GM19395 (cell line): ENCODE data around the gene DNM2.
A peak's percentile ranks its signal among the peaks of the same experiment; 100 is the strongest.

Source experiments
- ATAC-seq: cut with Tn5 transposase; IDR thresholded peaks from one replicate; pipeline ENCODE4 v1.9.1; 2021; ENCODE audit warnings: mild to moderate bottlenecking, moderate library complexity; ENCODE audit not compliant: unreplicated experiment

DNM2 gene

DNA sequence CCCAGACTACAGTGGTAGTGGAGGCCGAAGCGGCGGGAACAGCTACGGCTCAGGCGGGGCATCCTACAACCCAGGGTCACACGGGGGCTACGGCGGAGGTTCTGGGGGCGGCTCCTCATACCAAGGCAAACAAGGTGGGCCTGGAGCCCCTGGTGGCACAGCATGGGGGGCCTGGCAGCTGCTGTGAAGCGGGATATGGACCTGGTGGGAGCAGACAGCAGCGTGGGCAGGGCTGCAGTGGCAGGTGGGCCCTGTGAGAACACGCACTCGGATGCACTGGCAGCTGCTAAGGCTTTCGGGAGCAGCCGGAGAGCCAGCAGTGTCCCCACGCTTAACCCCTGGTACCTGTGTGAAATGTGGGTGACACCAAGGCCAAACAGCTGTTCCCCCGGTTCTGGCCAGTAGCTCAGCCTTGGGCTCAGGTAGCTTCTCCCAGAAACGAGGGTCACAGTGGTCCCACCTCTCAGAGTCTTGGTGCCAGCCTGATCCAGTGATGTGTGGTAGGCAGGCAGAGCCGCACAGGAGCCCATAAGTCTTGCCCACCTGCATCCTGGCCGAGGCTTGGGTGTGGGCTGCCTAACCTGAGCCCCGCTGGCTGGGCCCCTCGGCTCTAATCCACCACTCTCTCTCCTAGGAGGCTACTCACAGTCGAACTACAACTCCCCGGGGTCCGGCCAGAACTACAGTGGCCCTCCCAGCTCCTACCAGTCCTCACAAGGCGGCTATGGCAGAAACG lies 29.2 kb upstream of the DNM2 start:
- ATAC-seq: no peak

DNA sequence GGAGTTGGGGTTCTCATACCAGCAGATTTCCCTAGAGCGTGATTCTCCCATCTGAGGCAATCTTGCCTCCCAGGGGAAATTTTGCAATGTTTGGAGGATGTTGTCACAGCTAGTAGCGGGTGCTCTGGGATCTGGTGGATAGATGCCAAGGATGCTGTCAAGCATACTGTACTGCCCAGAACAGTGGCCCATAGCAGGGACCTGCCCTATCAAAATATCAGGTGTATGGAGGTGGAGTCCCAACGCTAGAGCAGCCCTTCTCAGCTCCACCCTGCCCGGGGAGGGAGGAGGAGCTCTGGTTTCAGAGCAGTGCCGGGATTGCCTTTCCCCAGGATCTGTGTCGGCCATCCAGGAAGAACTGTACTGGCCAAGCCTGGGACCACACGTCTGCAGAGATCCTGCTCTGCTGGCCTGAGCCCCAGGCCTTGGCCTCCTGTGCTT lies 27.5 kb upstream of the DNM2 start:
- no peak for ATAC-seq

DNA sequence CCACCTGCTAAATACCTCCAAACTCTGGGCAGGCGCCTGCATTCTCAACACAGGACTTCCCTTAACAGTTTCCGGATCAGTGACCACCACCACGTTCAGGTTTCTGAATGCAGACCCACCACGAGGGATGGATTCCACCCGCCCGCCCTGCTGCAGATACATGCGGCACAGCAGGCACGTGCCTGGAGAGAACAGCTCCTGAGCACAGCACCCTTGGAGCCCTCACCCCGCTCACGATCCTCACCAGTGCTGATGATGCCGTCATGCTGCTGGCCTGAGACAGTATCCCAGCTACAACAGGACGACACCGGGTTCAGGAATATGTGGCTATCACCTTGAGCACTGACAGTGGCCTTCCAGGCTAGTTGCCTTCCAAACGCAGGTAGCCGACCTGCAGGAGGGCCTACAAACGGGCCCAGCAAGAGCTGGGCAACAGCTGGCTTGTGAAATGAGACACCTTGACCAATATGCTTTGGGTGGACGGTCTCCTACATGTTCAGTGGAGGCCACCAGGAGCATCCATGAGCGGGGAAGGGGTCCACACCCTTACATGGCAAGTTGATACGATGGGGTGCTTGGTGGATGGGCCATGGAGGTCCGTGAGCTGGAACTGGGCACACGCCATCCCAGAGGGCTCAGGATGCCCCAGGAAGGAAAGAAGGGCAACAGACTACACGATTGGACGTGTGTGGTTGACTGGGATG lies 26.5 kb upstream of the DNM2 start:
- ATAC-seq: no peak

DNA sequence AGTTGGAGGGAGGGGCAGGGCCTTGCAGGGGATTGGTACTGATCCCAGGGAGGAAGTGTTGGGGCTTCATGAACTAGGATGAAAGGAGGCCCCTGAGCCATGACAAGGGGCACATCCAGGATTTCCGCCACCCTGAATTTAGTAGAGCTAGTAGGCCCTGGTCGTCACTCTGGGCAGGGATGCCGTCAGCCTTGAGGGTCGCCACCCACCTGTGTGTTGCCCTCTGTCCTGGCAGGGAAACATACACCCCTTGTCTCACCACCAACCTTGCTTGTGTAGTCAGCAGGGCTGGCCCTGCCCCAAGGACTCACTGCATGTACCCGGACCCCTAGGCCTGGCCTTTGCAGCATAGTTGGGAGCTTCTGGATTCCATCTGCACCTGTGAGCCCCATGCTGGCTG lies 26.0 kb upstream of the DNM2 start:
- ATAC-seq: no peak

DNA sequence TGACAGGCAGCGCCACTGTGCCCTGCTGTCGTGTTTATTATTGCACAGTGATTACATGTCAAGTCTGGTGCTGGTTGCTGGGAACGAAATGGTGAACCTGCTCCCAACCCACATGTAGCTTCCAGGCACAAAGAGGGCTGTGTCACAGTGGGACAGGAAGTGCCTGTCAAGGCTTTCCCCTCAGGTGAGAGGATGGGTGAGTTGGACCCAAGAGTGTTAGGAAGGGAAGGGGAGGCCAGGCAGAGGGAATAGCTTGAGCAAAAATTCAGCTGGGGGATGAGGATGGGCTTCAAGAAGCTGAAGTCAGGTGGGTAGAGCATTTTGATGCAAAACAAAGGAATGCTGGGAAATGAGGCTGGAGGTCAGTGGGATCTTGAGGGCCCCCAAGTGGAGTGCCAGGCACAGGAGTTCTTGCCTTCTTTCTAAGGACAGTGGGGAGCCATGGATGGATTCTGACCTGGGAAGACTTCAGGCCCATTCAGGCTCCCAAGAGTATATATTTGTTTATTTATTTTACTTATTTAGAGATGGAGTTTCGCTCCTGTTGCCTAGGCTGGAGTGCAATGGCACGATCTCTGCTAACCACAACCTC lies 25.1 kb upstream of the DNM2 start:
- ATAC-seq: no peak

DNA sequence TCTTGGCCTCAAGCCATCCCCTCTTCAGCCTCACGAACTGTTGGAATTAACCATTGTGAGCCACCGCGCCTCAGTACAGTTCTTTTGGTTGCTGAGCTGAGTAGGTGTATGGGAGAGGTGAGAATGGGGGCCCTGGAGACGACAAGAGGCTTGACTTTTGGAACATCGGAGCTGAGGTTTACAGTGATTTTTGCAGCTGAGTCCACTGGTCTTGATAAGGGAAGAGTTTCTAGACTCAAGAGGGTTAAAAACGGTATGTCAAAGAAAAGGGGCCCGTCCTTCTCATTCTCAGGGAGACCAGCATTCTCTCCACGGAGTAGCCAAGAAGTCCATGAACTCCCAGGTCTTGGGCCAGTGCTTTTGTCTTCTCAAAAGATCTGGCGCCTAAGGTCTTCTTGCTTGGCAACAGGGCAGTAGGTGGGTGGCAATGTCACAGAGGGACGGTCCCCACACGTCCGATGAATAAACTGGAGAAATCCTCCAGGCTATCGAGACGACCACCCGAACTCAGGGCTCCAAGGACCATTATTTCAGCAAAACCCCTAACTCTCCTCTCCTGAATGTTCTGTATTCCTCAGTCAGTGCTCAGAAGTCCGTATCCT lies 23.1 kb upstream of the DNM2 start:
- ATAC-seq: no peak

DNA sequence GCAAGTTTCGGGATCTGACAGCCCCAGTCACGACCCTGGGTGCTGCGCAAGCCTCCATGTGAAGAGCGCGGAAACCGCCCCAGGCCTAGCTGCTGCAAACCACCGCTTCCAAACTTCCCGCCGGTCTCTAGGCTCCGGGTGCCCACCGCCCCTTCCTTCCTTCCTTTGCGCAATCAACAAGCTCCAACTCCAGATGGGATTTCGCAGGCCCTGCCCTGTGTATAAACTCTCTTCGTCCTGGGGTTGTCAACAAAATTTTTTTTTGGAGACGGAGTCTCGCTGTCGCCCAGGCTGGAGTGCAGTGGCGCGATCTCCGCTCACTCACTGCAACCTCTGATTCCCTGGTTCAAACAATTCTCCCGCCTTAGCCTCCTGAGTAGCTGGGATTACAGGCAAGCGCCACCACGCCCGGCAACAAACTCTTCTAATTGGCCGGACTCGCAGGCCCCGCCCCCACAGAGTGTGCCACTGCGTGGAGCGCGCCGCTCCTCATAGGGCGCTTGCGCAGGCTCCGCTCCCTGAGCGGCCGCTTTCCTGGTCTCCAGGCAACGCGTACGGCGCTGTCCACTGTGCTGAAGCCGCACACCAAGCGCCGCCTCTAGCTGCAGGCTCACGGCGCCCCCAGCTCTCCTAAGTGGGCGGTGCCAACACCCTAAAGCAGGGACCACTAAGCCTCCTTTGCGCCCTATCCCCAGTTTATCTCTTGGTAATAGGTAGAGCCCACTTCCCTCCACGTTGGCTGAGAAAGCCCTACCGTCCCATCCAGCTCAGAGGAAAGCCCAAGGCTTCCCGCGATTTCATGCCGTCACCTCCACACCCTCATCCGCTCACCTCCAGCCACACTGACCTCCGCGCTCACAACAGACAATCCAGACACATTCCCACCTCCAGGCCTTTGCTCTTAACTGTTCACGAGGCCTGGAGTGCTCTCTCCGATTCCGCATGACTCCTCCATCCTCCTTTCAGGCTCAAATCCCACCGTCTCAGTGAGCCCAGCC lies 22.2 kb upstream of the DNM2 start:
- ATAC-seq: no peak

DNA sequence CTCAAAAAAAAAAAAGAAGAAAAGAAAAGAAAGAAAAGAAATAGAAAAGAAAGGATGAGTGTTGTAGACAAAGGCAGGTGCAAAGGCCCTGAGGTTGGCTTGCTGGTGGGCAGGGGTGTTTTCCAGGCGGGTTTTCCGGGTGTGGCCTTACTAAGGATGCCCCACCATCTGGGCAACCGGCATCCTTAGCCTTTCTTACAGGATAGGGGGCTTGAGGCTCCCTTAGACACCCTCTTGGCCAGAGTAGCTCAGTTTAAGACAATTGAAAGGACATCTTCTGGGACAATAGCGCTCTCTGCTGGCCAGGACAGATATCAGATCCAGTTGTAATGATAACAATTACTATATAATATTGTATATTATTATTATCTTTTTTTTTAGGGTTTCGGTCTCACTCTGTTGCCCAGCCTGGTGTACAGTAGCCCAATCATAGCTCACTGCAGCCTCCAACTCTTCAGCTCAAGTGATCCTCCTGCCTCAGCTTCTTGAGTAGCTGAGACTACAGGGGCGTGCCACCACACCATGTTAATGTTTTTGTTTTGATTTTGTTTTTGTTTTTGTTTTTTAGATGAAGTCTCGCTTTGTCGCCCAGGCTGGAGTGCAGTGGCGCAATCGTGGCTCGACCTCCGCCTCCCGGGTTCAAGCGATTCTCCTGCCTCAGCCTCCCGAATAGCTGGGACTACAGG lies 18.1 kb upstream of the DNM2 start:
- ATAC-seq: no peak

DNA sequence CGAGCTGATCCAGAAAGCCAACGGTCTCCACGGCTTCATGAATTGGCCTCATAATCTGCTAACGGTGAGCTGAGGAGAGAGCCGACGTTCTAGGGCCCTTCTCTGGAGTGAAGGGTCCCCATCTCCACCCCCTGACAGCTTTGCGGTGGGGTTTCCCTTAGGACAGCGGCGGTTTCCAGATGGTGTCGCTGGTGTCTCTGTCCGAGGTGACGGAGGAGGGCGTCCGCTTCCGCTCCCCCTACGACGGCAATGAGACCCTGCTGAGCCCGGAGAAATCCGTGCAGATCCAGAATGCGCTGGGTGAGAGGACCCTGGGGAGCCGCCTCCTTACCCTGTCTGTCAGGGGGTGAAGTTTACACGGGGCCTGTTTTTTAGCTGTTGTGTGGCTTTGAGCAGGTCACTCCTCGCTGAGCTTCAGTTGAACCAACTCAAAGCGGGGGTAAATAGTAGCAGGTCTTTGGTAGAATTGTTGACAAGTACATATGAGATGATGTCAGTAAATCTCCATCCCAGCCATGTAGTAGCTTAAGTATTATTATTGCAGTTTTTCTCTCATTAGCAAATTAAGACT lies 15.8 kb upstream of the DNM2 start:
- no peak for ATAC-seq

DNA sequence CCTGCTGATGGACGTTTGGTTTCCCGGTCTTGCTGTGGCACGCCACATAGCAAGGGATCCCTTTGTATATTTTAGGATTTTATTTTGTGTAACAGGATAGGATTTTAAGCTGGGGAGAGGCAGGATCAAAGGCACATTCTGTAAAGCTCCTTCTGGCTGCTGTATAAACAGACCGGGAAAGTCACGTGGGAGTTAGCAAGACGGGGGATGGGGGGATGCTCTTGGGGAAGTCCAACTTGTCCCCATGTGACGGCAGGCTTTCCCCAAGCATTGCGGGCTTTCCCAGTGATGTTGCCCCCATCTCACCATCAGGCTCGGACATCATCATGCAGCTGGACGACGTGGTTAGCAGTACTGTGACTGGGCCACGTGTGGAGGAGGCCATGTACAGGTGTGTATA lies 10.9 kb upstream of the DNM2 start:
- no peak for ATAC-seq

DNA sequence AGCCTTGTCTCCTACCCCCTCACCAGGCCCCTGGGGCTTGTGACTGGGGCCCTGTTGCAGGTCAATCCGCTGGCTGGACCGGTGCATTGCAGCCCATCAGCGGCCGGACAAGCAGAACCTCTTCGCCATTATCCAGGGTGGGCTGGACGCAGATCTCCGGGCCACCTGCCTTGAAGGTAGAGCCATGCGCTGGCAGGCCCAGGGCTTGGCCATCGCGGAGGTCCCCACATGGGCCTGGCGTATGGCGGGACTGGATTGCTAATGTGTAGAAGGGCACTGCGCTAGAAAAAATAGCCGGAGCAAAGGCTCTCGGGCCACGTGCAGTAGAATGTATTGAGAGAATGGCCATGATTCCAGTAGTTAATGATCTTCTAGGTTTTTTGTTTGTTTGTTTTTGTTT lies 10.4 kb upstream of the DNM2 start:
- no peak for ATAC-seq

DNA sequence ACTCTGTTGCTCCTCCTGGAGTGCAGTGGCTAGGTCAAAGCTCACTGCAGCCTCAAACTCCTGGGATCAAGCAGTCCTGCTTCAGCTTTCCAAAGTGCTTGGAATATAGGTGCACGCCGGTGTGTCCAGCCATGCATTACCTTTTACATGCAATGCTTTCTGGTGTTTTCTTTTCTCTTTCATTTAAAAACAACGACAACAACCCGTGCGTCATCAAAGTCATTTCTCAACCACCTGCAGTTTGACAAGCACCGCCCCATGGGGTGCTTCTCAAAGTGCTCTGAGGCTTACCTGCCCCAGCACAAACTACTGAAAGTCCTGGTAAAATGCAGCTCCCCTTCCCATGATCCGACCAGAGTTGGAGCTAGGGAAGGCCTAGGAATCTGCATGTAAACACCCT lies 9.6 kb upstream of the DNM2 start:
- ATAC-seq: no peak

DNA sequence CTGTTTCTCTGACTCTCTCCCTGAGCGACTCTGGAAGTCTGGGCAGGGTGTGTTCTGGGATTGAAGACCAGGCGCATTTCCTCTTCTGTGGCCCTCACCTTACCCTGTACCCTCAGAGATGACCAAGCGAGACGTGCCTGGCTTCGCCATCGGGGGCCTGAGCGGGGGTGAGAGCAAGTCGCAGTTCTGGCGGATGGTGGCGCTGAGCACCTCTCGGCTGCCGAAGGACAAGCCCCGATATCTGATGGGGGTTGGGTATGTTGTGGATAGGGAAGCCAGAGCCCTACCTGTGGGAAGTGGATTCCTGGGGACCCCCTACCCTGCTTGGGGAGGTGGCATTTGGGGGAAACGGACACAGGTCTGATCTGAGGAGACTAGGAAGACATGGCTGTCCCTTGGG lies 5.8 kb upstream of the DNM2 start:
- ATAC-seq: no peak

DNA sequence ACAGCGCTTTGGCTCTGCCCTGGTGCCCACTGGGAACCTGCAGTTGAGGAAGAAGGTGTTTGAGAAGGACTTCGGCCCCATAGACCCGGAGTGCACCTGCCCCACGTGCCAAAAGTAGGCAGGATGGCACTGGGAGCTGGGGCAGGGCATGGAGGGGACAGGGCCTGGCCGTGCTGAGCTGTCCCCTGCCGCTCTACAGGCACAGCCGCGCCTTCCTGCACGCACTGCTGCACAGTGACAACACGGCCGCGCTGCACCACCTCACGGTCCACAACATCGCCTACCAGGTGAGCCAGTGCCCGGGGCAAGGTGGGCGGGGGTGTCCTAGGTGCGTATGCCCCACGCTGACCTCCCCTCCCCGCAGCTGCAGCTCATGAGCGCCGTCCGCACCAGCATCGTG lies 5.1 kb upstream of the DNM2 start:
- no peak for ATAC-seq

DNA sequence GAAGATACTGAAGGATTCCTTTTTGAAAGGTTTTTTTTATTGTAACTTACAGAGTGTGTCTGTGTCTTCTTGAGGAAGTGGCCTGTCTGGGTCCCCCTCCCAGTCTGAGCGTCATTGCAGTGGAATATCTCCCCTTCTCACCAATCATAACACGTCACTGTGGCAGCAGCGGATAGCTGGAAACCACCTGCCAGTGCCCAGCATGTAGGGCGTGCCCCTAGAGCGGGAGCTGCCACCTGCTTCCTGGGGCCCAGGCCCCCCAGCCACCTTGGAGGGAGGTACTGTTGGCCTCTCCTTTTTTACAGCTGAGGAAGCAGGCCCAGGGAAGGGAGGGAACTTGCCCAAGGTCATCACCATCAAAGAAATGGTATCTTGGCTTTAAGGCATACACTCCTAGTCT lies 4.6 kb upstream of the DNM2 start:
- ATAC-seq: no peak

DNA sequence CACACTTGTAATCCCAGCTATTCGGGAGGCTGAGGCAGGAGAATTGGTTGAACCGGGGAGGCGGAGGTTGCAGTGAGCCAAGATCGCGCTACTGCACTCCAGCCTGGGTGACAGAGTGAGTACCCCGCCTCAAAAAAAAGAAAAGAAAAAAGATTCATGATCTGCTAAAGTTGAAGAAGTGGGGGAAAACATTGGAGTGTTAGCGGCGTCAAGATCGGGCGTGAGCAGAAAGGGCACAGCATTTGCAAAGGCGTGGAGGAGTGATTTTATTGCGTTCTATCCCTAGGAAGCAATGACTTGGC lies 874 bp upstream of the DNM2 start:
- no peak for ATAC-seq

DNA sequence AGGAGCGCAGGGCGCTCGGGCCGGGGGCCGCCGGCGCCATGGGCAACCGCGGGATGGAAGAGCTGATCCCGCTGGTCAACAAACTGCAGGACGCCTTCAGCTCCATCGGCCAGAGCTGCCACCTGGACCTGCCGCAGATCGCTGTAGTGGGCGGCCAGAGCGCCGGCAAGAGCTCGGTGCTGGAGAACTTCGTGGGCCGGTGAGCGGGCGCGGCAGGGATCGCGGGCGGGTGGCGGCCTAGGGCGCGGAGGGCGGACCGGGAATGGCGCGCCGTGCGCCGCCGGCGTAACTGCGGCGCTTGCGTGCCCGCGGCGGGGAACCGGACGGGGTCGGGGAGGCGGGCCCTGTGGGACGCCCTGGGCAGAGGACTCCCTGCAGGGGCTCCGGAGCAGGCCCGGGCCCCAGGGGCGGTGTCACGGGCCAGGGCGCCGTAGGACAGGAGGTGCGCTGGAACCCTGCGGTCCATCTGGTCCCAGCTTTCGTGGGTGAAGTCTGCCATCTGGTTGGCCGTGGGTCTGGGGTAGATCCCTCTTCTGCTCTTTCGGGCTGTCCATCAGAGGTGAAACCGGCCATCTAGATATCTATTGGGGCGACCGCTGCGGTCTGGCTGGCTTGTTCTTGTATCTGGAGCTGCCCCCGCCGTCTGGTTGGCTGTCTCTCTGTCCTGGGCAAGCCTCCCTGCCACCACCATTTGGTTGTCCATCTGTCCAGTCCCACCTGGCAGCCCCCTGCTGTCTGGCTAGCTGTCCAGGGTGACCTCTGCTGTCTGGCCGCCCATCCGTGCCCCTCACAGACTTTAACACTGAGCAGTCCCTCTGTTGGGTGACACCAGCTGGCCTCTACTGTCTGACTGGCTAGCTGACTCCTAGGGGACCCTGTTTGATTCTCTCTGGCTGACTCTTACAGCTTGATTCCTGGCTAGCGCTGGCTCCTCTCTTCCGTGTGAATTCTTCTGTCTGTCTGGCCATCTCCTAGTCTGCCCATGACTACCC lies 622 bp downstream of the DNM2 start:
- ATAC-seq: peak; percentile 3

DNA sequence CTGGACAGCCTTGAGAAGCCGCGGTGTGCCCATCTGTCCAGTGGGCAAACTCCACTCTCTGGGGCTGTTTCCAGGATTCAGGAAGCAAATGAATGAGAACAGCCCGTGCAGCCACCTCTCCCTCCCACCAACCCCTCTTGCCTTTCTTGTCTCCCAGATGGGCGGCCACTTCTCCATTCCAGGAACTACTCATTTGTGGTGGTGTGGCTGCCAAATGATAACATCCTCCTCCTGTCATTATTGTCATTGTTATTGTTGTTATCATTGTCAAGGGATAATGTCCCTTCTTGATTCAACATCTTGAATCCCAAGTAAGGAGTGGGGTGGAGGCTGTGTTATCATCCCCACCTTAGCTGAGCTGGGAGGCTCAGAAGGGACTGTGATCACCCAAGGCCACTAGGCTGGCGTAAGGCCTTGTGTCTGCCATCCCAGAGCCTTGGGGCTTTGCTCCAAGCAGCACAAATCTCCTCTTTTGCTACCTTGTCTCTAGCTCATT lies 1.6 kb downstream of the DNM2 start:
- no peak for ATAC-seq
